KOPT-K1 (cell line): ENCODE results near the gene RGSL1.

Experiments used
- H3K27ac ChIP-seq: fragments of 200-600 bp; sonication (generic); 2 replicates; pipeline ENCODE4 v1.5.1; 2016; ENCODE audit warnings: antibody characterized with exemption, mild to moderate bottlenecking, low read depth, low read length; ENCODE audit not compliant: poor library complexity, severe bottlenecking
- H3K36me3 ChIP-seq: fragments of 200-600 bp; sonication (generic); 2 replicates; pipeline ENCODE4 v1.5.1; 2017; ENCODE audit warnings: antibody characterized with exemption, mild to moderate bottlenecking, low read length, moderate library complexity; ENCODE audit not compliant: insufficient read depth
- H3K9me3 ChIP-seq: fragments of 200-600 bp; sonication (generic); 2 replicates; pipeline ENCODE4 v1.5.1; 2017; ENCODE audit warnings: antibody characterized with exemption, low read length, mild to moderate bottlenecking; ENCODE audit not compliant: insufficient read depth, poor library complexity, severe bottlenecking

RGSL1 gene

DNA sequence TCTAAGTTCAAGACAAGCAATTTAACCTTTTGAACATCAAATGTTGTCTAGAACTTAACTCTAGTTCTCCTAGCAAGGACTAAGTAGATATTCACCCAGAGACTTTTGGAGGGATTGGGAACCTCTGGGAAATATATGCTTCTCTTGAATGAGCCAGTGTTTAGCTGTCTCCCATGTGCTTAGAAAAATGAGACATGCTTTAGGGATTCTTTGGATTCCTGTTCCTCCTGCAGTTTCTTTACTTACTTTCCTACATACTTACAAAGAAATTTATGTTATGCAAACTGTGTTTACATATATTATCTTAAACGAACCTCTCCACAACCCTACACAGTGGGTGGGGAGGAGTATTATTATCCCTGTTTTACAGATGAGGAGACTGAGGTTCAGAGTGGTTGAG lies 99.9 kb downstream of the RGSL1 start:
- Histone ChIP-seq H3K27ac (no peak overlapping the region), H3K9me3 (peaks cover 8% of the 10 kb centered on the region), H3K36me3 (no peaks in the 10 kb centered on the region)

- Histone ChIP-seq H3K36me3 (no peaks in the 10 kb centered on the region), H3K9me3 (peaks cover 8% of the 10 kb centered on the region), H3K27ac (no peak overlapping the region)
Observed at GRCh38 chr1:182552527-182552926, 102.6 kb downstream of the RGSL1 start.

DNA sequence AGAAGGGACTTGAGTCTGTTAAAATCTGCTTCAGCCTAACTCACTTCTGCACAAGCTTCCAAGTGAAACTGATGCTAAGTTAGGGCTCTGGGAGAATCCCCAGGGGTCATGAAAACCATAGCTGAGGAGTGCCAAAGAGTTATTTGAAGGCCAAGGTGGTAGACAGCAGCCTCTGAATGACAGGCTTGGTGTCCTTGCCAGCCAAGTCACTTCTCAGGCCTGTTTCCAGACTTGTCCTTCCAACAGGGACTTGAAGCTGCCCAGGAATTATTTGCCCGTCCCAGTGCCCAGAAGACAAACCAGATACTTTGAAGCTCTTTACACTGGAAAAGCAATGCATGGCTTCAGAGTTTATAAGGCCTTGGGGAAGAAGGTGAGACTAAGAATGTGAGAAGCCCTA lies 105.5 kb downstream of the RGSL1 start:
- Histone ChIP-seq H3K27ac (no peak overlapping the region), H3K36me3 (no peaks in the 10 kb centered on the region), H3K9me3 (peaks cover 8% of the 10 kb centered on the region)

- Histone ChIP-seq H3K9me3 (peaks cover 8% of the 10 kb centered on the region), H3K27ac (no peak overlapping the region), H3K36me3 (no peaks in the 10 kb centered on the region)
Observed at GRCh38 chr1:182556279-182556678, 106.3 kb downstream of the RGSL1 start.

GRCh38 chr1:182560392-182560984 lies 110.5 kb downstream of the RGSL1 start:
- Histone ChIP-seq H3K27ac (no peak overlapping the region), H3K9me3 (no peaks in the 10 kb centered on the region), H3K36me3 (no peaks in the 10 kb centered on the region)

DNA sequence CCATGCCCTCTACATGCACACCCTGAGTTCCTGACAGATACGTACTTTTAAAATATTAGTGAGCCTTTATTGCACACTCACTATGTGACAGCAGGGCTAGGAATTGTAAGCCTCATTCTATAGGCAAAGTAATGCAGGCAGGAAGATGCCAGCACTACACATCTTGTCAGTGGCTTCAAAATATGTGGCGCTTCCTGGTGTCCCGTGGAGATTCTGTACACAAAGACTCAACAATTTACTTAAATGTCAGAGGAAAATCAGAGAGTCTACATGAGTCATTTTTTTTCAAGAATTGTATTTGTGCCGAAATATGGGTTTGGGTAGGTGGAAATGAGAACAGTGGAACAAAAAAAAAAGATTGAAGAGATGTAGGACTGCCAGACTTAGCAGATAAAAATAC lies 111.5 kb downstream of the RGSL1 start:
- H3K9me3 ChIP-seq, result no peaks in the 10 kb centered on the region
- no peaks in the 10 kb centered on the region for H3K36me3 ChIP-seq
- no peak overlapping the region for H3K27ac ChIP-seq

DNA sequence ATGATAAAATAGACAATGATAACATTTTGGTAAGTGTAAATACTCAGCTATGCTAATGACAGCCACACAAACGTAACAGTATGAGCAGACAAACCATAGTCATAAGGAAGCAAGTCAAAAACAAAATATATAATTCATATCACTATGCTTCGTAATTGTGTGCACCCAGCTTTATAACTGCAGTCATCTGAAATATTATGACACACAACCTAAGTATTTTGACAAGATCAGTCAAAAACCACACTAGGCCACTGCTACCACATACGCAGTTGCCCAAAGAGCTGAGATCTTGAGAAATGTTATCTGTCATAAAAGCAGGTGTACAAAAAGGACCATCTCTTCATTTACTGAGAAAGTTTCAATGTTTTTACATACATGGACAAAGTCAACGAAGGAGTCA lies 113.1 kb downstream of the RGSL1 start:
- no peak overlapping the region for H3K27ac ChIP-seq
- H3K36me3 ChIP-seq, result no peaks in the 10 kb centered on the region
- no peaks in the 10 kb centered on the region for H3K9me3 ChIP-seq

DNA sequence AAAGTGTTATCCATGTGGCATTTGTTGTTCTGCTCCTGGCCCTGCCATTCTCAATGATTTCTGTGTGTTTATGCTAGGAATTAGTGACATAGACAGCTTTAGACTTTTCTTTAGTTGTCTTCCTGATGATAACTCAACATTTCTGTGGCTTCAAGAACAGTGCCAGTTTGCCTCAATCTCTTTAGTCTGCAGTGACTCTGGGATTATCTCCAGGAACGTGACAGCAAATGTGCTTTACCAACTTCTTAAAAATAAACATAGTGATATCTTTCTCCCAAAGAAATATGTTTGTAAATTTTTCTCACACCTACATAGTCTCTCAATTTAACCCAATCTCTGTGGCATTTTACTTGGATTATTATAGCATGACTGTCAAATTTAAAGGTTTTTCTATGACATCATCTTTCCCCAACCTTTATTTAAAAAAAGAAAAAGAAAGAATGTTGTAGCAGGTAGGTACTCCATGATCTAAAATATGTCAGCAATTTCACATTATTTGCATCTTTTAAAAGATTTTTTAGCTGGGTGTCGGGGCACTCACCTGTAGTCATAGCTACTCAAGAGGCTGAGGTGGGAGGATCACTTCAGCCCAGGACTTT lies 114.6 kb downstream of the RGSL1 start:
- no peak overlapping the region for H3K27ac ChIP-seq
- H3K9me3 ChIP-seq, result no peaks in the 10 kb centered on the region
- no peaks in the 10 kb centered on the region for H3K36me3 ChIP-seq

GRCh38 chr1:182565537-182565936 lies 115.6 kb downstream of the RGSL1 start:
- H3K9me3 ChIP-seq, result no peaks in the 10 kb centered on the region
- H3K27ac ChIP-seq, result no peak overlapping the region
- H3K36me3 ChIP-seq, result no peaks in the 10 kb centered on the region

GRCh38 chr1:182567629-182568028 lies 117.7 kb downstream of the RGSL1 start:
- Histone ChIP-seq H3K9me3 (no peaks in the 10 kb centered on the region), H3K36me3 (no peaks in the 10 kb centered on the region), H3K27ac (no peak overlapping the region)

DNA sequence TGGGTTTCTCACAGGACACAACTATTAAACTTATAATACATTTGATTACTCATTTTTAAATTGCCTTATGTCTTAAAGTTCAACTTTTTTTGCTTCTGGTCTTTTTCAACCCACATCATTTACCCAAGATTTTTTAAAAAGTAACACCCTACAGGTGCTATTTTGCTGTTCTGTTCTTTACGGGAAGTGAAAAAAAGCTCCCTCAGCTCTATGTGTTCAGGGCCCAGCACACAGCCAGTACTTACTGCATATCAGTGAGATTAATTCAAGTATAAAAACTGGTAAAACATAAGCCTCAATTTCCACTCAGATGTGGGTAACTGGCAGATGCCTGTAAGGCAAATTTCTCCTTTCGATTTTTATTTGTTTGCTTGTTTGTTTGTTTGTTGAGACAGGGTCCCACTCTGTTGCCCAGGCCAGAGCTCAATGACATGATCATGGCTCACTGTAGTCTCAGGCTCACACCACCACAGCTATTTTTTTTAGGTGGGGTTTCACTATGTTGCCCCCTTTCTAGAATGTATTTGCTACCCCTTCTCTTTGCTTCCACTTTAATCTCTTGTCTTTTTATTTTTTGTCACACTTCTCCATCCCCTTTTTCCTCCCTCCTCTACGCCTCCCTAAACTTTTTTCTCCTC lies 118.8 kb downstream of the RGSL1 start:
- no peak overlapping the region for H3K27ac ChIP-seq

GRCh38 chr1:182569939-182570610 lies 120.1 kb downstream of the RGSL1 start:
- peaks cover 8% of the 10 kb centered on the region; the same call in 1 of the 2 replicates for H3K36me3 ChIP-seq
- H3K9me3 ChIP-seq, result no peaks in the 10 kb centered on the region
- no peak overlapping the region for H3K27ac ChIP-seq

More for the DNA sequence above, 118.8 kb downstream of the RGSL1 start:
- H3K36me3 ChIP-seq, result no peaks in the 10 kb centered on the region
- H3K9me3 ChIP-seq, result no peaks in the 10 kb centered on the region

- Histone ChIP-seq H3K9me3 (no peaks in the 10 kb centered on the region), H3K36me3 (peaks cover 13% of the 10 kb centered on the region; the same call in 1 of the 2 replicates), H3K27ac (no peak overlapping the region)
Observed at GRCh38 chr1:182570611-182570970, 120.6 kb downstream of the RGSL1 start.

DNA sequence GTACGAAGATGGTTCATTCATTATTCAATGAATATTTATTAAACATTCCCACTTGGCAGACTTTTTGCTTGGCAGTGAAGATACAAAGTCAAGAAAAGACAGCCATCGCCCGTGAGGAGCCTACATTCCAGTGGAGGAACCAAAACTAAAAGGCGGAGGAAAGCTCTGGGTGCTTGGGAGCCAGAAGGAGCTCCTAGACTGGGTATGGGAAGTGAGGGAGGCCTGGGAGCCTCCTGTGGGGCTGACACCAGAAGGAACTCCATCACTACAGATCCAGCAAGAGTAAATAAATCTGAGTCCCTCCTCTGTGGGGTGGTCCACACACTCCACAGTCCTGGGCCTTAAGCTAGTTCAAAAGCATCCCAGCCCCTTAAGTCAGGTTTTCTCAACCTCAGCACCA lies 124.2 kb downstream of the RGSL1 start:
- Histone ChIP-seq H3K36me3 (peaks cover 20% of the 10 kb centered on the region; the same call in 1 of the 2 replicates), H3K9me3 (no peaks in the 10 kb centered on the region), H3K27ac (no peak overlapping the region)

- Histone ChIP-seq H3K27ac (no peak overlapping the region), H3K9me3 (no peaks in the 10 kb centered on the region), H3K36me3 (peaks cover 33% of the 10 kb centered on the region)
Observed at GRCh38 chr1:182575540-182576149, 125.7 kb downstream of the RGSL1 start.
